GM21825 (cell line): ENCODE data around the gene PXDN.

Experiments used
- ATAC-seq: cut with Tn5 transposase; IDR thresholded peaks from one replicate; pipeline ENCODE4 v1.9.1; 2021; ENCODE audit warnings: mild to moderate bottlenecking, moderate library complexity; ENCODE audit not compliant: unreplicated experiment

PXDN gene

GRCh38 chr2:1653956-1654695 lies 90.2 kb downstream of the PXDN start:
- no peak for ATAC-seq

- no peak for ATAC-seq
Observed at GRCh38 chr2:1652034-1652790, 92.1 kb downstream of the PXDN start.

GRCh38 chr2:1651121-1652033 lies 92.9 kb downstream of the PXDN start:
- no peak for ATAC-seq

GRCh38 chr2:1650085-1650872 lies 94.0 kb downstream of the PXDN start:
- no peak for ATAC-seq

GRCh38 chr2:1649103-1650084 lies 94.9 kb downstream of the PXDN start:
- no peak for ATAC-seq

- ATAC-seq = no peak
Observed at GRCh38 chr2:1648241-1649102, 95.8 kb downstream of the PXDN start.

GRCh38 chr2:1647417-1648240 lies 96.7 kb downstream of the PXDN start:
- no peak for ATAC-seq

- ATAC-seq = no peak
Observed at GRCh38 chr2:1645761-1646476, 98.4 kb downstream of the PXDN start.

- ATAC-seq = no peak
Observed at GRCh38 chr2:1644427-1644826, 99.9 kb downstream of the PXDN start.

- no peak for ATAC-seq
Observed at GRCh38 chr2:1642993-1643619, 101.2 kb downstream of the PXDN start.

GRCh38 chr2:1642066-1642861 lies 102.1 kb downstream of the PXDN start:
- no peak for ATAC-seq

- ATAC-seq = no peak
Observed at GRCh38 chr2:1641523-1641922, 102.8 kb downstream of the PXDN start.

GRCh38 chr2:1640301-1641135 lies 103.8 kb downstream of the PXDN start:
- ATAC-seq = no peak

GRCh38 chr2:1639086-1639858 lies 105.0 kb downstream of the PXDN start:
- ATAC-seq = no peak
